Keratinocyte (primary cell): Measurements from ENCODE around the gene CCDC158. TPM values are rescaled to one million over a fixed set of nuclear protein-coding genes. Genes with fewer than 3 reads are reported as not detected.

Experiments used
- DNase-seq: peaks from one replicate; pipeline ENCODE4 v3.0.0-alpha.2; 2011; ENCODE audit warnings: low read depth, missing footprints, low spot score
- FAIRE-seq: peaks from 2 replicates; lab custom pipeline; 2011; peaks lifted over from hg19 to GRCh38; lab: Jason Lieb, UNC
- H2AFZ ChIP-seq: 2 replicates; pipeline ENCODE4 v1.6.0; 2012; ENCODE audit warnings: low read length, control low read depth, inconsistent platforms; ENCODE audit not compliant: control insufficient read depth
- H3K27ac ChIP-seq: 2 replicates; pipeline ENCODE4 v1.5.1; 2011; ENCODE audit warnings: low read length; ENCODE audit not compliant: control insufficient read depth, insufficient read depth
- H3K27me3 ChIP-seq: 3 replicates; pipeline ENCODE4 v1.6.0; 2011; ENCODE audit warnings: low read length; ENCODE audit not compliant: control insufficient read depth, insufficient read depth; ENCODE audit errors: extremely low read depth
- H3K36me3 ChIP-seq, 2 experiments: 2 replicates in 1 of 2; 3 replicates in 1 of 2; pipeline ENCODE4 v1.5.1; 2011; ENCODE audit warnings: low read length in 2 of 2, mild to moderate bottlenecking in 1 of 2; ENCODE audit not compliant: control insufficient read depth in 2 of 2, insufficient read depth in 2 of 2; ENCODE audit errors: extremely low read depth in 1 of 2
- H3K4me1 ChIP-seq: 3 replicates; pipeline ENCODE4 v1.5.1; 2011; ENCODE audit warnings: low read length; ENCODE audit not compliant: control insufficient read depth, insufficient read depth; ENCODE audit errors: extremely low read depth
- H3K4me2 ChIP-seq: 3 replicates; pipeline ENCODE4 v1.6.0; 2011; ENCODE audit warnings: low read depth, low read length; ENCODE audit not compliant: control insufficient read depth, insufficient read depth; ENCODE audit errors: extremely low read depth
- H3K4me3 ChIP-seq, 3 experiments: fragments of 200-600 bp in 1 of 3; sonication (generic) in 1 of 3; 2 replicates in 2 of 3; 3 replicates in 1 of 3; pipeline ENCODE4 v1.5.1; 2011 to 2016; ENCODE audit warnings: low read length in 3 of 3, mild to moderate bottlenecking in 3 of 3, control low read depth in 2 of 3, inconsistent platforms in 1 of 3, low read depth in 1 of 3, mixed read lengths in 1 of 3, mixed run types in 1 of 3, moderate library complexity in 1 of 3; ENCODE audit not compliant: control insufficient read depth in 2 of 3, insufficient read depth in 2 of 3; ENCODE audit errors: extremely low read depth in 1 of 3
- H3K79me2 ChIP-seq: 2 replicates; pipeline ENCODE4 v1.6.0; 2012; ENCODE audit warnings: low read length; ENCODE audit not compliant: control insufficient read depth, insufficient read depth
- H3K9ac ChIP-seq: 3 replicates; pipeline ENCODE4 v1.6.0; 2011; ENCODE audit warnings: low read length; ENCODE audit not compliant: control insufficient read depth, insufficient read depth; ENCODE audit errors: extremely low read depth
- H3K9me1 ChIP-seq: 3 replicates; pipeline ENCODE4 v1.6.0; 2011; ENCODE audit warnings: low read length; ENCODE audit not compliant: control insufficient read depth, insufficient read depth; ENCODE audit errors: extremely low read depth
- H3K9me3 ChIP-seq: 2 replicates; pipeline ENCODE4 v1.5.1; 2012; ENCODE audit warnings: low read depth, low read length; ENCODE audit not compliant: control insufficient read depth
- H4K20me1 ChIP-seq: 3 replicates; pipeline ENCODE4 v1.6.0; 2011; ENCODE audit warnings: low read length; ENCODE audit not compliant: control insufficient read depth, insufficient read depth; ENCODE audit errors: extremely low read depth
- CTCF ChIP-seq, 3 experiments: IDR thresholded peaks in 1 of 3; conservative IDR thresholded peaks in 1 of 3; optimal IDR thresholded peaks in 1 of 3; 2 replicates in 2 of 3; 3 replicates in 1 of 3; pipeline versions ENCODE3 to v1.5.1; 2011; ENCODE audit warnings: low read length in 3 of 3, mild to moderate bottlenecking in 3 of 3, moderate library complexity in 2 of 3, control low read depth in 1 of 3, inconsistent platforms in 1 of 3; ENCODE audit not compliant: insufficient read depth in 2 of 3; ENCODE audit errors: extremely low read depth in 1 of 3
- EZH2 ChIP-seq: IDR thresholded peaks from one replicate; pipeline ENCODE4 v1.6.1; 2012; ENCODE audit warnings: inconsistent platforms, mild to moderate bottlenecking, low read length, moderate library complexity
- dilution Hi-C: fragments of 300-500 bp; cut with MboI; formaldehyde crosslinking; loops from one replicate; pipeline ENCODE4 v1.7.0; 2020; ENCODE audit warnings: low sequenced_read_pairs; ENCODE audit not compliant: extremely low pct_ligation_motif_present
- polyA plus RNA-seq, 5 experiments: library from polyadenylated mRNA; depleted of rRNA in 3 of 5; stranded (reverse) in 3 of 5; stranded (forward) in 1 of 5; unstranded in 1 of 5; fragments of >200 nt; gene quantifications; 1 replicate in 1 of 5; 2 replicates in 3 of 5; 3 replicates in 1 of 5; pipeline versions ENCODE4 v1.2.1 to v1.2.3, GENCODE V29; 2011 to 2012; ENCODE audit warnings: missing spikeins in 2 of 5, low read depth in 1 of 5, low replicate concordance in 1 of 5

CCDC158 gene
- polyA plus RNA-seq, 1 donor (not counting 4 experiments of a cell fraction or from before 2014, with no cell fraction given), result not detected

DNA sequence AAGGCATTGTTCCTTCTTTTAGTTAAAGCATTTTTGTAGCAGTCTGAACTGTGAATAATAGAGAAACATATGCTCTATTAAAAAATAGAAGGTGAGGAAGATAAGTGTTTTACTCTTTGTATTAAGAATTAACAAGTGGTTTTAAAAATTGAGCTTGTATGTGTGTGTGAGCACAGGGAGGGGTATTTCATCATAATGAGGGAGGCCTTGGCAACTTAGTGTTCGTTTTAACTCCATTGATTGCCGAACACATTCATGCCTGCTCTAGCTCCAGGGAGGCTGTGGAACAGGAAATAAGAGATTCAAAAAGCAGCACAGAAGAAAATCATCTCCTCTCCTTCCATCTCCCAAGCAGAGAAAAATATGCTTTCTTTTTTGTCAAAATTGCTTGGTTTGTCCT is 28.9 kb upstream of the CCDC158 start:
- Histone ChIP-seq H3K9me3 (no peaks in the 10 kb centered on the region), H3K36me3 (no peaks in the 10 kb centered on the region), H4K20me1 (no peaks in the 10 kb centered on the region), H3K4me1 (no peaks in the 10 kb centered on the region), H3K27ac (no peak overlapping the region), H3K27me3 (no peaks in the 10 kb centered on the region), H3K4me2 (no peak overlapping the region), H3K79me2 (no peaks in the 10 kb centered on the region), H2AFZ (no peak overlapping the region), H3K9me1 (no peaks in the 10 kb centered on the region), H3K4me3 (no peak overlapping the region), H3K9ac (no peak overlapping the region)
- FAIRE-seq (no peak), DNase-seq (no peak)
- dilution Hi-C loops, result no loop called here
- no peak for TF ChIP-seq CTCF (optimal IDR thresholded peaks at IDR 0.05 in 1 of 3, IDR thresholded peaks at IDR 0.05 in 1 of 3, conservative IDR thresholded peaks at IDR 0.05 in 1 of 3; ENCODE audit: extremely low read depth in 1 of 3, insufficient read depth in 2 of 3, low read length in 3 of 3)
- TF ChIP-seq EZH2, result no peak

- H4K20me1 ChIP-seq, result no peaks in the 10 kb centered on the region
- DNase-seq (no peak), FAIRE-seq (no peak)
- H3K36me3 ChIP-seq, result no peaks in the 10 kb centered on the region
- TF ChIP-seq EZH2 (no peak), CTCF (optimal IDR thresholded peaks at IDR 0.05 in 1 of 3, IDR thresholded peaks at IDR 0.05 in 1 of 3, conservative IDR thresholded peaks at IDR 0.05 in 1 of 3; ENCODE audit: extremely low read depth in 1 of 3, insufficient read depth in 2 of 3, low read length in 3 of 3) (no peak)
- no peaks in the 10 kb centered on the region for H3K27me3 ChIP-seq
- no peaks in the 10 kb centered on the region for H3K9me3 ChIP-seq
- no peak overlapping the region for H2AFZ ChIP-seq
- H3K4me2 ChIP-seq, result no peak overlapping the region
- H3K27ac ChIP-seq, result no peak overlapping the region
- H3K9me1 ChIP-seq, result no peaks in the 10 kb centered on the region
- dilution Hi-C loops, result no loop called here
- no peak overlapping the region for H3K4me3 ChIP-seq
- no peaks in the 10 kb centered on the region for H3K4me1 ChIP-seq
- no peak overlapping the region for H3K9ac ChIP-seq
- no peaks in the 10 kb centered on the region for H3K79me2 ChIP-seq
Measured at GRCh38 chr4:76449362-76449767, 28.4 kb upstream of the CCDC158 start.
